ENCODE results near the gene PTBP1.
A peak's percentile ranks its signal among the peaks of the same experiment; 100 is the strongest.

Gene PTBP1

DNA sequence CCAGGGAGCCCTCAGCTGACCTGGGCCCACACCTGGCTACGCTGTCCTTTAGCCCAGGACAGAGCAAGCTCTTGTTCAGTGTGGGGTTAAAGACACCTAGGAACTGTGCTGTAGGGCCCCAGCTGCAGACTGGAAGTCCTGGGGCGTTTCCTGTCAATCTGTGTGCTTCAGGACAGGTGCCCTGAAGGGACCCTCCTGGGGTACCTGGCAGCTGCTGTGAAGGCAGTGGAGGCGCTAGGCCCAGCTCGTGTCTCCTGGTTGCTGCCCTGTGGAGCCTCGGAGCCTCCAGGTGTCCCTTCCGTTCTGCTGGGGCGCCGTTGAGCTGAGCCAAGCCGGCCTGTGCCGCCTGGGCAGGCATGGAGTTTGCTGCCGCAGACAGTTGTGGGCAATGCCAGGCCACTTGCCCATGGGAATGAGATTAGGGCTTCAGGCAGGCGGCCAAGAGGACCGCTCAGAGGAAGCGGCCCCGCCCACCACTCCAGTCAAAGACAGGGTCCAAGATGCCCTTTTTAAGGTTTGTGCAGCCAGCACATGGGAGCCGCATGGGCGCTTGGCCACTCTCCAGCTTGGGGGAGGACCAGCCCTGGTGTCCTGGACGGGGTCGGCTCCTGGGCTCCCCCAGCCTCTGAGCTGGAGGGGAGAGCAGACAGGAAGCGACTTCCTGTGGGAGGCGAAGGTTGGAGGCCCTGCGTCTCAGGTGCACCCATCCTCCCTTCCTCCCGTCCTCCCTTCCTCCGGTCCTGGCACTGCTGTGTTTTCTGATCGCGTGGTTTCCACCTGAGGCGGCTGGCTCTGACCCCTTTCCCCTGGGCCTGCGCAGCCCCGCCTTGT is 4.0 kb downstream of the PTBP1 start:
- Mint-ChIP-seq H3K4me1 (peaks cover 63% of the 10 kb centered on the region), H3K27ac (peak overlapping the region; percentile 46 to 99)
- ATAC-seq, result no peak

GRCh38 chr19:801861-802497 is 4.7 kb downstream of the PTBP1 start:
- Mint-ChIP-seq H3K4me3 (peak overlapping the region; percentile 84 to 91), H3K4me1 (peaks cover 63% of the 10 kb centered on the region), H3K9me3 (no peaks in the 10 kb centered on the region), H3K27ac (peak overlapping the region; percentile 46 to 99), H3K27me3 (no peaks in the 10 kb centered on the region)
- ATAC-seq (no peak), DNase-seq (no peak)

More for the DNA sequence above, 4.0 kb downstream of the PTBP1 start:
- Mint-ChIP-seq H3K9me3 (no peaks in the 10 kb centered on the region), H3K4me3 (peak overlapping the region; percentile 84 to 91), H3K27me3 (no peaks in the 10 kb centered on the region)
- DNase-seq, result peak in 1 of 2 donors; percentile 42

- peak overlapping the region; percentile 13 to 84 for H3K4me3 Mint-ChIP-seq
- peak overlapping the region in 1 of 2 donors; percentile 99 for H3K27ac Mint-ChIP-seq
- H3K4me1 Mint-ChIP-seq, result peaks cover 69% of the 10 kb centered on the region
Measured at GRCh38 chr19:802498-803098, 5.3 kb downstream of the PTBP1 start.

DNA sequence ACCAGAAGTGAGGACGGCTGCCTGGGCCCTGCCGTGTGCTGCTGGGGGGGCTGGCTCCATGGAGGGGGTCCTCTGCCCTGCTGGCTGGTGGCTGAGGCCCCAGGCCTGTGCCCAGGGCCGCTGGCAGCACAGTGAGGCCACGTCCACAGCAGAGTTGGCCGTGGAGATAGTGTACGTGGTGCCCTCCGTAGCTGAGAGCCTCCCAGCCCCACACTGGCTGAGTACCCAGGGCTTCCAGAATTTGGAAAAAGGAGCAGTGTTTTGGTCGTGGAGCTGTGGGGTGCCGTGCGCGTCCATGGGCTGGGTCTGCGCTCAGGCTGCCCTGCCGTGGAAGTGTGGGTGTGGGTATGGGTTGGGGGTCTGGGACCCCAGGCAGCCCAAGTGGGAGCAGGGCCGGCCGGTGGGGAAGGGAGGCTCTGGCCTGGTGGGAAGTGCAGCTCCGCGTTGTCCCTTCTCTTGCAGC is 5.9 kb downstream of the PTBP1 start:
- Mint-ChIP-seq H3K9me3 (no peaks in the 10 kb centered on the region), H3K4me3 (peak overlapping the region in 1 of 2 donors; percentile 84), H3K4me1 (peaks cover 73% of the 10 kb centered on the region), H3K27ac (peak overlapping the region in 1 of 2 donors; percentile 99), H3K27me3 (no peaks in the 10 kb centered on the region)
- DNase-seq (no peak), ATAC-seq (no peak)

More at GRCh38 chr19:802498-803098, 5.3 kb downstream of the PTBP1 start:
- H3K27me3 Mint-ChIP-seq, result no peaks in the 10 kb centered on the region
- no peaks in the 10 kb centered on the region for H3K9me3 Mint-ChIP-seq
- no peak for DNase-seq
- no peak for ATAC-seq

- DNase-seq, result no peak
- no peak for ATAC-seq
- Mint-ChIP-seq H3K4me1 (peaks cover 71% of the 10 kb centered on the region), H3K4me3 (peak overlapping the region in 1 of 2 donors; percentile 84), H3K27ac (peak overlapping the region in 1 of 2 donors; percentile 99), H3K27me3 (no peaks in the 10 kb centered on the region), H3K9me3 (no peaks in the 10 kb centered on the region)
Measured at GRCh38 chr19:803686-804418, 6.6 kb downstream of the PTBP1 start.

GRCh38 chr19:804419-805165 is 7.3 kb downstream of the PTBP1 start:
- Mint-ChIP-seq H3K27me3 (no peaks in the 10 kb centered on the region), H3K4me1 (peaks cover 64% of the 10 kb centered on the region), H3K9me3 (no peaks in the 10 kb centered on the region), H3K4me3 (peak overlapping the region in 1 of 2 donors; percentile 44), H3K27ac (peak overlapping the region in 1 of 2 donors; percentile 99)
- ATAC-seq (no peak), DNase-seq (no peak)

DNA sequence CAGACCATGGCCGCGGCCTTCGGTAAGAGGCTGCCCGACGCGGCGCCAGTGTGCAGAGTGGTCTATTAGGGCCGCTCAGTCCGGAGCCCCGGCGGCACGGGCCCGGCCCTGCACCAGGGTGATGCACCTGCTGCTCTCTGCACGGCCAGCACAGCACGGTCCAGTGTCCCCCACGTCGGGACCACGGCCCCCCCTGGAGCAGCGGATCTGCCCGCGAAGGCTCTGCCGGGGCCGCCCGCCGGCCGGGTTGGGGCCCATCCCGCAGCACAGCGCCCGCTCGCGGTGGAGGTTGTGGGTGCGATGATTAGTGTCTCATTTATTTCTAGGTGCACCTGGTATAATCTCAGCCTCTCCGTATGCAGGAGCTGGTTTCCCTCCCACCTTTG is 7.9 kb downstream of the PTBP1 start:
- no peak for ATAC-seq
- H3K4me3 Mint-ChIP-seq, result peak overlapping the region in 1 of 2 donors; percentile 44
- H3K4me1 Mint-ChIP-seq, result peaks cover 58% of the 10 kb centered on the region
- H3K27ac Mint-ChIP-seq, result peak overlapping the region in 1 of 2 donors; percentile 99
- H3K9me3 Mint-ChIP-seq, result no peaks in the 10 kb centered on the region
- H3K27me3 Mint-ChIP-seq, result no peaks in the 10 kb centered on the region
- no peak for DNase-seq

DNA sequence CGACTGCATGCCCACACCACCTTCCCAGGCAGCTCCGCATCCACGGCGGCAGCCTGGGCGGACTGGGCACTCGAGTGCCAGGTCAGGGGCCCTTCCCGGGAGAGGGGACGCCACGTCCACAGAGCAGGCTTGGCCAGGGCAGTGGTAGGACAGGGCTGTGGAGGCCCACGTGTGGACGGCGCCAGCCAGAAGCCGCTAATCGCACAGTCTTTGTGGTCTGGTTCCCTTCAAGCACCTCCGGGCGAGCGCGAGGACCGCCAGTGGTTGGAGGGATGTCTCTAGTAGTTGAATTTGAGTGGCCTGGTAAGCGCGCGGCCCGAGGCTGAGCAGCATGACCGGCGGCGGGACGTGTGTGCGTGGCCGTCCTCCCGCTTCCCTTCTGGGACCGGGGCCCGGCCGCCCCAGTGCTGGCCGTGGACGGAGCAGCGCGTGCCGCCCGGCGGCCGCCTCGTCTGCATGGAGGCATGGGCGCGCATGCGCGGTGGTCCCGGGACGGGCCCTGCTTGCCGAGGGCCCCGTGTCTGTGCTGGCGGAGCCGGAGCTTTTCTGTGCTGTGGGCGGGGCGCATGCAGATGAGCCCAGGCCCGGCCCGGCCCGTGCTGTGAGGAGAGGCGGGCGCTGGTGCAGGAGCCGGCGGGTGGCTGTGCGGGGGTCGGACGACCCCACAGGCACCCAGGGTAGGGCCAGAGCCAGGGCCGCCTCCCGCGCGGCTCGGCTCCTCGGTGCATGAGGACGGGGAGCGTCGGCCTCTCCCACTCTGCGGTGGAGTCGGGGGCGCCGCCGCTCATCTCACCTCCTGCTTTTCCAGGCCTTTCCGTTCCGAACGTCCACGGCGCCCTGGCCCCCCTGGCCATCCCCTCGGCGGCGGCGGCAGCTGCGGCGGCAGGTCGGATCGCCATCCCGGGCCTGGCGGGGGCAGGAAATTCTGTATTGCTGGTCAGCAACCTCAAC is 8.6 kb downstream of the PTBP1 start:
- H3K4me3 Mint-ChIP-seq, result peak overlapping the region in 1 of 2 donors; percentile 29
- peak; percentile 49 for ATAC-seq

GRCh38 chr19:806815-807421 is 9.7 kb downstream of the PTBP1 start:
- H3K27ac Mint-ChIP-seq, result peak overlapping the region in 1 of 2 donors; percentile 97
- no peak for DNase-seq

More for the DNA sequence above, 8.6 kb downstream of the PTBP1 start:
- Mint-ChIP-seq H3K4me1 (peaks cover 51% of the 10 kb centered on the region), H3K9me3 (no peaks in the 10 kb centered on the region), H3K27me3 (no peaks in the 10 kb centered on the region), H3K27ac (peak overlapping the region in 1 of 2 donors; percentile 88)
- no peak for DNase-seq

DNA sequence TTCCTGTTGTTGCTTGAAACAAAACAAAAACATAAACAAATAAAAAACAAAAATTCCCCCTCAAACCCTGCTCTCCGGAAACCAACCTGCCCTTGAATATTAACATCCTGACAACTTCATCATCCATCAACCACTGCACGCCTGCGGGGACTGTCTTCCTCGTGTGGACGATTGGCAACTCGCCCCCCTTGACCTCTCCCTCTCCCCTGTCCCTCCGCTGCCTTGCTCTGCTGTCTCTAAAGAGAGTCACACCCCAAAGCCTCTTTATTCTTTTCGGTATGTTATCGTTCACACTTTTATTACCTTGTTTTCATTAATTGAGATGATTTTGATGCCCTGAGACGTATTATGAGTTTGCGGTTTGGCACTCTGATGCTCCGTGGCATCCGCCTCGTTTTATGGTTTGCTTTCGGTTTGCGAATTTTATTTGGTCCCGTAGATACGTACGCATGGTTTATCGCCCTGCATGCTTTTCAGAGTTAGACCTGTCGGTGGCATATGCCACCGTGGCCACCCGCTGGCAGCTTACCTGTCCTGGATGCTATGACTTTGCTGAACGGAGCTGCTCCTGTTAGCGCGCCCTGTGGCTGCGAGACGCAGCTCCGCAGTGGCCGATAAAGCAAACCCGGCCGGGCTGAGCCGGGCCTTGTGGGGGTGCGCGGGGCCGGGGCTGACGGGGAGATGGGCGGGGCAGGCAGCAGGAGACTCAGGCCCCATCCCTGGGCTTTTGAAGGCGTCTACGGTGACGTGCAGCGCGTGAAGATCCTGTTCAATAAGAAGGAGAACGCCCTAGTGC is 10.6 kb downstream of the PTBP1 start:
- no peaks in the 10 kb centered on the region for H3K9me3 Mint-ChIP-seq
- H3K27ac Mint-ChIP-seq, result peak overlapping the region in 1 of 2 donors; percentile 77
- DNase-seq (no peak), ATAC-seq (no peak)
- peaks cover 32% of the 10 kb centered on the region for H3K4me1 Mint-ChIP-seq
- H3K27me3 Mint-ChIP-seq, result no peaks in the 10 kb centered on the region
- H3K4me3 Mint-ChIP-seq, result no peak overlapping the region

More at GRCh38 chr19:806815-807421, 9.7 kb downstream of the PTBP1 start:
- Mint-ChIP-seq H3K4me3 (no peak overlapping the region), H3K27me3 (no peaks in the 10 kb centered on the region), H3K9me3 (no peaks in the 10 kb centered on the region), H3K4me1 (peaks cover 41% of the 10 kb centered on the region)
- ATAC-seq, result no peak

GRCh38 chr19:808423-808775 is 11.1 kb downstream of the PTBP1 start:
- Mint-ChIP-seq H3K27me3 (no peaks in the 10 kb centered on the region), H3K4me3 (no peak overlapping the region), H3K9me3 (no peaks in the 10 kb centered on the region), H3K27ac (no peak overlapping the region), H3K4me1 (peaks cover 26% of the 10 kb centered on the region)
- DNase-seq (no peak), ATAC-seq (no peak)

DNA sequence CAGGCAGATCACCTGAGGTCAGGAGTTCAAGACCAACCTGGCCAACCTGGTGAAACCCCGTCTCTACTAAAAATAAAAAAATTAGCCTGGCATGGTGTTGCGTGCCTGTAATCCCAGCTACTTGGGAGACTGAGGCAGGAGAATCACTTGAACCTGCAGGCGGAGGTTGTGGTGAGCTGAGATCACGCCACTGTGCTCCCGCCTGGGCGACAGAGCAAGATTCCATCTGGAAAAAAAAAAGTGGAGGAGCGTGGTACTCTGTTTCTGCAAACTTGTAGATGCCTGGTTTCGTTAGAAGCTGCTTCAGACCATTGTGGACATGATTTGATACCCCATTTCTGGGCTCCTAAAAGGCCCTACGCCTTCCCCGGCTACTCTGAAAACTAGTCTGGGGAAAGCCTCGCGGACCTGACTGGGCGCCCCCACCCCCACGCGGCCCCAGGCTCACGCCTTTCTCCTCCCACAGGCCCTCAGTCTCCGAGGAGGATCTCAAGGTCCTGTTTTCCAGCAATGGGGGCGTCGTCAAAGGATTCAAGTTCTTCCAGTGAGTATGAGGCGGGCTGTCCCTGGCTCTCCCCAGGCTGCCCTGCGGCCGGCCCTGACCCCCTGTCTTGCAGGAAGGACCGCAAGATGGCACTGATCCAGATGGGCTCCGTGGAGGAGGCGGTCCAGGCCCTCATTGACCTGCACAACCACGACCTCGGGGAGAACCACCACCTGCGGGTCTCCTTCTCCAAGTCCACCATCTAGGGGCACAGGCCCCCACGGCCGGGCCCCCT is 13.0 kb downstream of the PTBP1 start:
- DNase-seq (no peak), ATAC-seq (no peak)
- Mint-ChIP-seq H3K4me3 (no peak overlapping the region), H3K27me3 (no peaks in the 10 kb centered on the region), H3K4me1 (peaks cover 20% of the 10 kb centered on the region), H3K27ac (no peak overlapping the region), H3K9me3 (peaks cover 0 to 6% of the 10 kb centered on the region in 2 donors)
